ENCODE data around the gene TERT.

TERT gene

DNA sequence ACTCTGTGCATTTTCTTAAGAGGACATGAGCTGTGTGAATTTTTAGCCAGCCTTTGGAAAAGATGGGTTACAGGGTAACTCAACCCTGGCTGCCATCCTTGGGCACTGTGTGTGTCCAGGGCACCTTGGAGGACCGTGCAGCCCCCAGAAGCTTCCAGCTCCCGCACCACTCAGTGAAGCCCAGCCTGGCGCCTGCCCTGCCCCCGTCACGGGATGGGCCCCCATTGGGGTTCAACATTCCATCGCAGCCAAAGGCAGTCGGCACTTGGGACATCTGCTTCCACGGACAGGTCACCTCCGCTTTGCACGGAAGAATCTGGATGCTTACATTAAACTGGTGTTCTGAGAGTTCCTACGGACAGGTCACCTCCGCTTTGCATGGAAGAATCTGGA lies 71.6 kb downstream of the TERT start:
- no peaks in the 10 kb centered on the region for H3K4me1 Mint-ChIP-seq
- no peak for DNase-seq (ENCODE audit: low spot score in 2 of 2)

DNA sequence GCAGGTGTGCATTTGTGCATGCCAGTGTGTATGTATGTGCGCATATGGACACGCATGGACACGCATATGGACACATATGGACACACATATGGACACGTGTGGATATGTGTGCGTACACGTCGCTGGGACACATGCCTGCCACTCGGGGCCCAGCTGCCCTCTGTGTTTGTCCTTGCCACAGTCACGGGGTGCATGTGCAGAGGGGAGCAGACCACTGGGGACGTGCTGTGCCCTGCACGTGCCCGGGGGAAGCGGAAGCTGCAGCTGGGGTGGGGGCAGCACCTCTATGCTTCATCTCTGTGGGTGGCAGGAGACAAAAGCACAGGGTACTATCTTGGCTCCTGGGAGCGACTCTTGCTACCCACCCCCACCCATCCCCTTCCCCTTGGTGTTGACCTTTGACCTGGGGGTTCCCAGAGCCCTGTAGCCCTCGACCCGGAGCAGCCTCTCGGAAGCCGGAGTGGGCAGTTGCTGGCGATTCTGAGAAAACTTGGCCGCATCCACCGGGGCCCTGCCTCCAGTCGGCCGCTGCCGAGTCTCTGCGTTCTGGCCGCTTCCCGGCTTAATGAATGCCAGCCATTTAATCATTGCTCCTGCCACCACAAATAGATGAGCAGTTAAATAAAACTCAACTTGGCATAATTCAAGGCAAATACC lies 72.1 kb downstream of the TERT start:
- ATAC-seq (ENCODE audit: low read depth) (no peak), DNase-seq (ENCODE audit: low spot score in 2 of 2) (no peak)
- Mint-ChIP-seq H3K9me3 (no peaks in the 10 kb centered on the region), H3K27me3 (peaks cover 7% of the 10 kb centered on the region), H3K4me3 (no peak overlapping the region), H3K27ac (no peak overlapping the region), H3K36me3 (no peaks in the 10 kb centered on the region), H3K4me1 (no peaks in the 10 kb centered on the region)

More for the DNA sequence above, 71.6 kb downstream of the TERT start:
- no peaks in the 10 kb centered on the region for H3K9me3 Mint-ChIP-seq
- no peaks in the 10 kb centered on the region for H3K36me3 Mint-ChIP-seq
- H3K27ac Mint-ChIP-seq: no peak overlapping the region
- ATAC-seq (ENCODE audit: low read depth): no peak
- no peak overlapping the region for H3K4me3 Mint-ChIP-seq
- peaks cover 7% of the 10 kb centered on the region for H3K27me3 Mint-ChIP-seq

DNA sequence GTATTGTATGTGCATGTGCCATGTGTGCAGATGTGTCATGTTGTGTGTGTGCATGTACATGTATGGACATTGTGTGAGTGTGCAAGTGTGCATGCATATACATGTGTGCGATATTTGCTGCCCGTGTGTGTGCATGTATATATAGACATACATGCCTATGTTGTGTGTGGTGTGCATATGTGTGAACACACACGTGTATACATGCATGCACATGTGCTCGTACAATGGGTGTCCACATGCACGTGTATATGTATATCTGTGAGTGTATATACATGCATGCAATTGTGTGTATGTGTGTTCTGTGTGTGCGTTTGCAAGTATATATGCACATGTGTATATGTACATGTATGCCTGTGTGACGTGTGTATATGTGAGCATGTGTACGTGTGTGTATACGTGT lies 72.7 kb downstream of the TERT start:
- DNase-seq (ENCODE audit: low spot score in 2 of 2) (no peak), ATAC-seq (ENCODE audit: low read depth) (no peak)
- Mint-ChIP-seq H3K27ac (no peak overlapping the region), H3K9me3 (no peaks in the 10 kb centered on the region), H3K4me3 (no peak overlapping the region), H3K4me1 (no peaks in the 10 kb centered on the region), H3K27me3 (peaks cover 6% of the 10 kb centered on the region), H3K36me3 (no peaks in the 10 kb centered on the region)

DNA sequence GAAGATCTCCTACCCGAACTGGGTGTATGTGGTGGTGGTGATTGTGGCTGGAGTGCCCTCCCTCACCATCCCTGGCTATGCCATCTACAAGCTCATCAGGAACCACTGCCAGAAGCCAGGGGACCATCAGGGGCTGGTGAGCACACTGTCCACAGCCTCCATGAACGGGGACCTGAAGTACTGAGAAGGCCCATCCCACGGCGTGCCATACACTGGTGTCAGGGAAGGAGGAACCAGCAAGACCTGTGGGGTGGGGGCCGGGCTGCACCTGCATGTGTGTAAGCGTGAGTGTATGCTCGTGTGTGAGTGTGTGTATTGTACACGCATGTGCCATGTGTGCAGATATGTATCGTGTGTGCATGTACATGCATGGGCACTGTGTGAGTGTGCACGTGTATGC lies 73.1 kb downstream of the TERT start:
- no peaks in the 10 kb centered on the region for H3K36me3 Mint-ChIP-seq
- DNase-seq (ENCODE audit: low spot score in 2 of 2): no peak
- H3K4me1 Mint-ChIP-seq: no peaks in the 10 kb centered on the region
- H3K27me3 Mint-ChIP-seq: peaks cover 6% of the 10 kb centered on the region
- H3K9me3 Mint-ChIP-seq: no peaks in the 10 kb centered on the region
- no peak overlapping the region for H3K4me3 Mint-ChIP-seq
- no peak overlapping the region for H3K27ac Mint-ChIP-seq
- ATAC-seq (ENCODE audit: low read depth): no peak

DNA sequence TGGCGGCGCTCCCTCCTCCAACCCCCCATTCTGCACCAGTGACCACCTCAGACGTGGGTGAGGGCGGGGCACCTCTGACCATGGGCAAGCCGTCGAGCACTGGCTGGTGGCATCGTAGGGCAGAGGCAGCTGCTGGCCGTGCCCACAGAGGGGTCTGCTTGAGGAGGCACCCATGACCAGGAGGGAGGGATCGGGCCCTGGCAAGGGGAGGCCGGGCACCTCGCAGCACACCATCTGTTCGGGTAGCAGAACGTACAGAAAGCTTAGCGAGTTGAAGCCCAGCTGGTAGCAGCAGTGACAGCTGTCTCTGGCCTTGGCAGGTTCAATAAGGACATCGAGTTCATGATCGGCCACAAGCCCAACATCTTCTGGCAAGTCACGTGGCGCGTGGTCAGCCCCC lies 74.0 kb downstream of the TERT start:
- Mint-ChIP-seq H3K36me3 (no peaks in the 10 kb centered on the region), H3K27me3 (peaks cover 6% of the 10 kb centered on the region), H3K27ac (no peak overlapping the region), H3K4me1 (no peaks in the 10 kb centered on the region), H3K4me3 (no peak overlapping the region), H3K9me3 (peaks cover under 1% of the 10 kb centered on the region)
- DNase-seq (ENCODE audit: low spot score in 2 of 2): no peak
- ATAC-seq (ENCODE audit: low read depth): no peak

DNA sequence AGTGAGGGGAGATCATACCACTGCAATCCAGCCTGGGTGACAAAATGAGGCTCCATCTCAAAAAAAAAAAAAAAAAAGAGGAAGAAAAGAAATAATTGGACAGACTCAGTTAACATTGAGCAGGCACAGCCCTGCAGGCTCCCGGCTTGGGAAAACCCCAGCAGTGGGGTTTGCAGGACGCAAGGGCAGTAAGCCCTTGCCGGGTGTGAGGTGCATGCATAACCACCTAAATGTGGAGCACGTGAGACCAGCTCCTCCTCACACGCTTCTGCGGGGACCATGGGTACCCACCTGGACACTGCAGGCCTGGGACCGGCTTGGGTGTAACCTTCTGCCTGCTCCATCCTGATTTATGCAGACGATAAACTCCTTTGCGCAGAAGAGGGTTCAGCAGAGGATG lies 74.5 kb downstream of the TERT start:
- peaks cover 3% of the 10 kb centered on the region for H3K9me3 Mint-ChIP-seq
- H3K4me3 Mint-ChIP-seq: no peak overlapping the region
- peaks cover 9% of the 10 kb centered on the region for H3K27me3 Mint-ChIP-seq
- no peak for ATAC-seq (ENCODE audit: low read depth)
- DNase-seq (ENCODE audit: low spot score in 2 of 2): no peak
- H3K4me1 Mint-ChIP-seq: no peaks in the 10 kb centered on the region
- H3K27ac Mint-ChIP-seq: no peak overlapping the region
- H3K36me3 Mint-ChIP-seq: no peaks in the 10 kb centered on the region

DNA sequence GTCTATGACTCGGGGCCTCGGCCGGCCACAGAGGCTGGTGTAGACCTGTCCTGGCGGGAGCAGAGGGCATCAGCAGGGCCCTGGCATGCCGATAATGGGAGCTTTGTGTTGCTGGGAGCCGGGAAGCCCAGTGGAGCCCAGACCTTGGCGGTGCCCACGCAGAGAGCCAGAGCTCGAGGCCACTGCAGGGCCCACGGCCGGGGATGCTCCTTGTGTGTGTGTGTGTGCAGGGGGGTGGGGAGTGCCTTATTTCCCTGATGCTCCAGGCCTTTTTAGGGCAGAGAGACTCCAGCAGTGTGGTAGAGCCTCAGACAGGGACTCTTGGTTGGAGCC lies 75.1 kb downstream of the TERT start:
- DNase-seq (ENCODE audit: low spot score in 2 of 2): no peak
- Mint-ChIP-seq H3K4me3 (no peak overlapping the region), H3K27me3 (peaks cover 11% of the 10 kb centered on the region), H3K36me3 (no peaks in the 10 kb centered on the region), H3K27ac (no peak overlapping the region), H3K9me3 (peaks cover 3% of the 10 kb centered on the region), H3K4me1 (no peaks in the 10 kb centered on the region)
- no peak for ATAC-seq (ENCODE audit: low read depth)

DNA sequence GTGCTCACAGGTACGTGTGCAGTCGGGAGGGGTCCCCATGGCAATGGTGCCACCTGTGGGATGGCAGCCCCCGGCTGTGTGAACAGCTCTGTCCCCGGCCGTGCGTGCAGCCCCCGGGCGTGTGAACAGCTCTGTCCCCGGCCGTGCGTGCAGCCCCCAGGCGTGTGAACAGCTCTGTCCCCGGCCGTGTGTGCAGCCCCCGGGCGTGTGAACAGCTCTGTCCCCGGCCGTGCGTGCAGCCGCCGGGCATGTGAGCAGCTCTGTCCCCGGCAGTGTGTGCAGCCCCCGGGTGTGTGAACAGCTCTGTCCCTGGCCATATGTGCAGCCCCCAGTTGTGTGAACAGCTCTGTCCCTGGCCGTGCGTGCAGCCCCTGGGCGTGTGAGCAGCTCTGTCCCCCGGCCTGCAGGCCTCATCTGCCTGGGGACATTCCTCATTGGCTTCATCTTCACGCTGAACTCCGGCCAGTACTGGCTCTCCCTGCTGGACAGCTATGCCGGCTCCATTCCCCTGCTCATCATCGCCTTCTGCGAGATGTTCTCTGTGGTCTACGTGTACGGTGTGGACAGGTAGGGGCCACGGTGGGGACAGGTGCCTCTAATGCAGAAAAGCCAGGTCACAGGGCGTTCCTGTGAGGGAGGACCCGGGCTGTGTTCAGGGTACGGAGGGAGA lies 75.6 kb downstream of the TERT start:
- ATAC-seq (ENCODE audit: low read depth) (no peak), DNase-seq (ENCODE audit: low spot score in 2 of 2) (no peak)
- Mint-ChIP-seq H3K27ac (no peak overlapping the region), H3K4me3 (no peak overlapping the region), H3K27me3 (peaks cover 14% of the 10 kb centered on the region), H3K9me3 (peaks cover 3% of the 10 kb centered on the region), H3K36me3 (no peaks in the 10 kb centered on the region), H3K4me1 (no peaks in the 10 kb centered on the region)

DNA sequence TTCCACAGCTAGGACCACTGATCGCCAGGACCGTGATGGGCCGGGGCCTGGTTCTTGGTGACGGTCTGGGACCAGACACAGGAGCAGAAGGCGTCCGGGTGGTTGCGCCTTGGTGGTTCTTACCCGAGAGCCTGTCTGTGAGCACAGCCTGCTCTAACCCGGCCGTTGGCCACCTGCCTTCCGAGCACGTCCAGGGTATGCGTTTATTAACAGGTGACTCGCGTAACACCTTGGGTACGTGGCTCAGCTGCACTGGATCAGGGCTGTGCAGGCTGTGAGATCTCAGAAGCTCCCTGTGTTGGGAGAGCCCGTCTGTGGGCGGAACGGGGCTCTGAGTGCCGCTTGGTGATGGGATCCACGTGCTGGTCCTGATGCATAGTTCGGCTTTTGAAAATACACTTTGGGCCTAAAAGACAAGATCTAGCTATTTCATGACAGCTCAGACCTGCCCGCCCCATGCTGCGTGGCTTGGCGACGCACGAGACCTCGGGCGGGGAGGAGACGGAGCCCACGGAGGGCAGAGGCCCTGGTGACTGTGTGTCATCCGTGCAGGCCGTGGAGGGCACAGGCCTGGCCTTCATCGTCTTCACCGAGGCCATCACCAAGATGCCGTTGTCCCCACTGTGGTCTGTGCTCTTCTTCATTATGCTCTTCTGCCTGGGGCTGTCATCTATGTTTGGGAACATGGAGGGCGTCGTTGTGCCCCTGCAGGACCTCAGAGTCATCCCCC lies 76.4 kb downstream of the TERT start:
- no peak for DNase-seq (ENCODE audit: low spot score in 2 of 2)
- Mint-ChIP-seq H3K27ac (no peak overlapping the region), H3K36me3 (no peaks in the 10 kb centered on the region), H3K4me1 (no peaks in the 10 kb centered on the region), H3K9me3 (peaks cover 3% of the 10 kb centered on the region), H3K4me3 (no peak overlapping the region), H3K27me3 (peaks cover 14% of the 10 kb centered on the region)
- ATAC-seq (ENCODE audit: low read depth): no peak

DNA sequence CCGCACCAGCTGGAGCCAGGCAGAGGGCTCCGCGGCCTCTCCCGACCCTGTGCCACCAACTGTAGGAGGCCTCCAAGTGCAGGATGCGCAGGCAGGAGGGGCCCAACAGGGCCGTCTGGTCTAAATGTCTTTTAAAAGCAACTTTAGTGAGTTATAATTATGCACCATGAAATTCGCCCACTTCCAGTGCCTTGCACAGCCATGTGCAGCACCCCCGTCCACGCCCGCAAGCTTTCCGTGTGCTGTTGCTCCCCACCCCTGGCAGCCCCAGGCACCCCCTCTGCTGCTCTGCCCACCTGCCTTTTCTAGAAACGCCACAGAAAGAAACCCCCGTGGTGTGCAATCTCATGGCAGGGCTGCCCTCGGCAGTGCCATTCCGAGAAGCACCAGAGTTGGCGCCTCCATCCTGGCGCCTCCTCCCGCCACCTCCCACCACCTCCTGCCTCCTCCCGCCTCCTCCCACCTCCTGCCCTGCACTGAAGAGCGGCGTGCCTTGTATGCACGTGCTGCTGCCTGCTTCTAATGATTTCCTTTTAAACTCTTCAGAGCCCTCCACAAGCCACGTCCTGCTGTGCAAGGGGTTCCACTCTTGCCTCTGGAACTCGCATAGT lies 77.2 kb downstream of the TERT start:
- H3K27me3 Mint-ChIP-seq: peaks cover 14% of the 10 kb centered on the region
- no peaks in the 10 kb centered on the region for H3K4me1 Mint-ChIP-seq
- no peak overlapping the region for H3K27ac Mint-ChIP-seq
- DNase-seq (ENCODE audit: low spot score in 2 of 2) (no peak), ATAC-seq (ENCODE audit: low read depth) (no peak)
- H3K4me3 Mint-ChIP-seq: no peak overlapping the region
- no peaks in the 10 kb centered on the region for H3K36me3 Mint-ChIP-seq
- H3K9me3 Mint-ChIP-seq: peaks cover 3% of the 10 kb centered on the region

DNA sequence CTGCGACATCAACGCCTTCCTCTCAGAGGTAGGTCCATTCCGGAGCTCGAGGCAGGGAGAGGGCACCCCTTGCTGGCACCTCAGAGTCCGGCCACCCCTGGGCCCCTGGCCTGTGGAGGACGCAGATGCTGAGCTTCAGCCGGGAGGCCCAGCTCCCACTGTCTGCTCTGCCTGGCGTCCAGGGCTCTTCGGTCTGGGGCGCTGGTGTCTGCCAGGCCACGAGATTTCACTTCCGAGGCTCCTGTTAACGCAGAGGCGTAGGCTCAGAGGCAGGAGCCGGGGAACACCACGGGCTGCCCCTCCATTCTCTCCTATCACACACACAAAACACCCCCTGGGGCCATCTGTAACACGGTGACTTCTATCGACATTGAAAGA lies 78.0 kb downstream of the TERT start:
- Mint-ChIP-seq H3K9me3 (peaks cover 3% of the 10 kb centered on the region), H3K4me3 (no peak overlapping the region), H3K27ac (no peak overlapping the region), H3K27me3 (peaks cover 14% of the 10 kb centered on the region), H3K4me1 (no peaks in the 10 kb centered on the region), H3K36me3 (no peaks in the 10 kb centered on the region)
- DNase-seq (ENCODE audit: low spot score in 2 of 2) (no peak), ATAC-seq (ENCODE audit: low read depth) (no peak)

DNA sequence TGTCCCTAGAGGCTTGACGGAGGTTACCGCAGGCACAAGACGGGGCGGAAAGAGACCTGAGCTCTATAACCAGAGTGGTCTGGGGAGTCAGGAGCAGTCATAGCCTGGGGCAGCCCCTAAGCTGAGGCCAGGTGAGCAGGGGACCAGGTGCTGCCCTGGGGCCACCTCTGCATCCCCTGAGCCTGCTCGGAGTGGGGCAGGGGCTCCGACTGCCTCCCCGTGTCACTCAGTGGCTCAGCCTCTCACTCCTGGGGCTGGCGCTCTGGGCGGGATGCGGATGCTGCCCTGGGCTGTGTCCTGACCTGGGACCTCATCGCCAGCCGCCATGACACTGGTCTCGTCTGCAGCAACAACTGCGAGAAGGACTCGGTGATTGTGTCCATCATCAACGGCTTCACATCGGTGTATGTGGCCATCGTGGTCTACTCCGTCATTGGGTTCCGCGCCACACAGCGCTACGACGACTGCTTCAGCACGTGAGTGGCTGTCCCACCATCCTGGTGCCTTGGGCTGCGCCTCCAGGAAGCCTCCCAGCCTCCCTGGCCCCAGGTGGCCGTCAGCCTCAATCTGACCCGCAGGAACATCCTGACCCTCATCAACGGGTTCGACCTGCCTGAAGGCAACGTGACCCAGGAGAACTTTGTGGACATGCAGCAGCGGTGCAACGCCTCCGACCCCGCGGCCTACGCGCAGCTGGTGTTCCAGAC lies 78.5 kb downstream of the TERT start:
- ATAC-seq (ENCODE audit: low read depth) (no peak), DNase-seq (ENCODE audit: low spot score in 2 of 2) (no peak)
- H3K4me1 Mint-ChIP-seq: no peaks in the 10 kb centered on the region
- H3K4me3 Mint-ChIP-seq: no peak overlapping the region
- H3K27me3 Mint-ChIP-seq: peaks cover 14% of the 10 kb centered on the region
- no peaks in the 10 kb centered on the region for H3K36me3 Mint-ChIP-seq
- no peak overlapping the region for H3K27ac Mint-ChIP-seq
- H3K9me3 Mint-ChIP-seq: peaks cover 3% of the 10 kb centered on the region

DNA sequence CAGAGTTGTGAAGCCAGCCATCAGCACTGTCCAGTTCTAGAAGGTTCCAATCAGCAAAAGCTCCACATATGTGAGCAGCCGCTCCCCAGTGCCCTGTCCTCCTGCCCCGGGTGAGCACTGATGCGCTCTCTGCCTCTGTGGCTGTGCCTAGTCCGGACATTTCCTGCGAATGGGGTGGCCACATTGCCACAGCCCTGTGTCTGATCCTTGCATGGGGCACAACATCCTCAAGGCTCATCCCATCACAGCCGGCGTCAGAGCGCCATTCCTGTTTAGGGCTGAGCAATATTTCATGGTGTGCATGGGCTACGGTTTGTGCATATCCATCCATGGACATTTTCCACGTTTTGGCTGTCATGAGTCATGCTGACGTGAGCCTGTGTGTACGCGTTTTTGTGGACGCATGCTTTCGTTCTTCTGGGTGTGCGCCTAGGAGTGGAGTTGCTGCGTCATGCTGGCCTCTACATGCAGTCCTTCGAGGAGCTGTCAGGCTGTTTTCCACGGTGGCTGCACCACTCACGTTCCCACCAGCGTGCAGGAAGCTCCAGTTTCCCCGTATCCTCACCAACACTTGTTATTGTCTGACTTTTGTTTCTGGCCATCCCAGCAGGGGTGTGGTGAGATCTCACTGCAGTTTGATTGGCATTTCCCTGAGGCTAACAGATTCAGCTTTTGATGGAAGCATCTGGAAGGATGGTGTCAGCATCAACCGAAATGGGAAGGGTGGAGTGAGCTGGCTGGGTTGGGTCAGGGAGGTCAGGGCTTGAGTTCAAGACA lies 79.4 kb downstream of the TERT start:
- Mint-ChIP-seq H3K9me3 (peaks cover 3% of the 10 kb centered on the region), H3K4me1 (no peaks in the 10 kb centered on the region), H3K4me3 (no peak overlapping the region), H3K27me3 (peaks cover 14% of the 10 kb centered on the region), H3K36me3 (no peaks in the 10 kb centered on the region), H3K27ac (no peak overlapping the region)
- ATAC-seq (ENCODE audit: low read depth): no peak
- DNase-seq (ENCODE audit: low spot score in 2 of 2): no peak
